HL-60 (cell line): ENCODE data around the gene NR5A1.

Experiments used
- DNase-seq, 2 experiments: peaks; one replicate each; pipeline ENCODE4 v3.0.0-alpha.2; 2010 to 2020; ENCODE audit warnings: low read depth in 1 of 2, low spot score in 1 of 2
- H3K27ac ChIP-seq: fragments of 250-450 bp; sonication (Bioruptor Pico); replicated peaks from 2 replicates; pipeline ENCODE4 v1.5.1; 2020; ENCODE audit warnings: mild to moderate bottlenecking, moderate library complexity
- H3K27me3 ChIP-seq: fragments of 250-450 bp; sonication (Bioruptor Pico); 2 replicates; pipeline ENCODE4 v1.5.1; 2021; ENCODE audit warnings: mild to moderate bottlenecking, moderate library complexity; ENCODE audit not compliant: insufficient read depth, poor library complexity, severe bottlenecking
- H3K4me3 ChIP-seq: replicated peaks from 2 replicates; pipeline ENCODE4 v1.5.1; 2011; ENCODE audit warnings: mild to moderate bottlenecking, control low read depth, low read length; ENCODE audit not compliant: insufficient read depth
- CTCF ChIP-seq: IDR thresholded peaks from one replicate; pipeline ENCODE4 v1.5.1; 2011; ENCODE audit warnings: low read length, control low read depth, inconsistent platforms; ENCODE audit not compliant: insufficient read depth
- GABPA ChIP-seq: IDR thresholded peaks from 2 replicates; pipeline ENCODE4 v1.6.1; 2012; ENCODE audit warnings: low read depth
- POLR2AphosphoS5 ChIP-seq: IDR thresholded peaks from 2 replicates; pipeline ENCODE4 v1.6.1; 2012; ENCODE audit warnings: low read depth
- SPI1 ChIP-seq: IDR thresholded peaks from 2 replicates; pipeline ENCODE4 v1.6.1; 2012; ENCODE audit warnings: low read depth, mild to moderate bottlenecking, borderline replicate concordance
- TF ChIP-seq, protein P1 (sequence below): IDR thresholded peaks from 2 replicates; pipeline ENCODE4 v1.6.1; 2012; ENCODE audit warnings: low read depth; ENCODE audit not compliant: insufficient replicate concordance

The NR5A1 gene

GRCh38 chr9:124485201-124485600 is 22.0 kb downstream of the NR5A1 start:
- Histone ChIP-seq H3K27ac (no peak overlapping the region), H3K27me3 (no peaks in the 10 kb centered on the region), H3K4me3 (no peak overlapping the region)
- TF ChIP-seq POLR2AphosphoS5 (no peak), CTCF (no peak), GABPA (no peak), SPI1 (no peak)
- TF ChIP-seq, protein P1, sequence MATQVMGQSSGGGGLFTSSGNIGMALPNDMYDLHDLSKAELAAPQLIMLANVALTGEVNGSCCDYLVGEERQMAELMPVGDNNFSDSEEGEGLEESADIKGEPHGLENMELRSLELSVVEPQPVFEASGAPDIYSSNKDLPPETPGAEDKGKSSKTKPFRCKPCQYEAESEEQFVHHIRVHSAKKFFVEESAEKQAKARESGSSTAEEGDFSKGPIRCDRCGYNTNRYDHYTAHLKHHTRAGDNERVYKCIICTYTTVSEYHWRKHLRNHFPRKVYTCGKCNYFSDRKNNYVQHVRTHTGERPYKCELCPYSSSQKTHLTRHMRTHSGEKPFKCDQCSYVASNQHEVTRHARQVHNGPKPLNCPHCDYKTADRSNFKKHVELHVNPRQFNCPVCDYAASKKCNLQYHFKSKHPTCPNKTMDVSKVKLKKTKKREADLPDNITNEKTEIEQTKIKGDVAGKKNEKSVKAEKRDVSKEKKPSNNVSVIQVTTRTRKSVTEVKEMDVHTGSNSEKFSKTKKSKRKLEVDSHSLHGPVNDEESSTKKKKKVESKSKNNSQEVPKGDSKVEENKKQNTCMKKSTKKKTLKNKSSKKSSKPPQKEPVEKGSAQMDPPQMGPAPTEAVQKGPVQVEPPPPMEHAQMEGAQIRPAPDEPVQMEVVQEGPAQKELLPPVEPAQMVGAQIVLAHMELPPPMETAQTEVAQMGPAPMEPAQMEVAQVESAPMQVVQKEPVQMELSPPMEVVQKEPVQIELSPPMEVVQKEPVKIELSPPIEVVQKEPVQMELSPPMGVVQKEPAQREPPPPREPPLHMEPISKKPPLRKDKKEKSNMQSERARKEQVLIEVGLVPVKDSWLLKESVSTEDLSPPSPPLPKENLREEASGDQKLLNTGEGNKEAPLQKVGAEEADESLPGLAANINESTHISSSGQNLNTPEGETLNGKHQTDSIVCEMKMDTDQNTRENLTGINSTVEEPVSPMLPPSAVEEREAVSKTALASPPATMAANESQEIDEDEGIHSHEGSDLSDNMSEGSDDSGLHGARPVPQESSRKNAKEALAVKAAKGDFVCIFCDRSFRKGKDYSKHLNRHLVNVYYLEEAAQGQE, result no peak
- DNase-seq, result no peak

DNA sequence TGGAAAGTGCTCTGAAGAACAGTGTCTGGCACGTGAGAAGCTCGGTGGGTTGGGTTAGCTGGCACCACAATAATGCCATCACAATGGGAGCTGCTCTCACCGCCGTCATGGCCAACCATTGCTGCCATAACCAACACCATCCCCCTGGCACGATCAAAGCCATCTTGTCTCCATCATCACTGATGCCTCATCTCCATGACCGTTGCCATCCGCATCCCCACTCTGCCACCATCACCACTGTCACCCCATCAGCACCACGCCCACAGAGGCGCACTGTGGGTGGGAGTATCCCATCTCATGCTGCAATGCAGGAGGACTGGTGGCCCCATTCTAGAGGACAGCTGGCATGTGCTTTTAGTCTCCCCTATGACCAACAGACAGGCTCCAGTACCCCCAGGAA is 23.7 kb downstream of the NR5A1 start:
- DNase-seq, result no peak
- H3K27me3 ChIP-seq, result no peaks in the 10 kb centered on the region
- no peak for TF ChIP-seq POLR2AphosphoS5
- TF ChIP-seq GABPA, result no peak
- no peak for TF ChIP-seq CTCF
- TF ChIP-seq SPI1, result no peak
- TF ChIP-seq, protein P1, result no peak
- H3K27ac ChIP-seq, result no peak overlapping the region
- H3K4me3 ChIP-seq, result no peak overlapping the region

- DNase-seq, result no peak
- Histone ChIP-seq H3K4me3 (no peak overlapping the region), H3K27ac (no peak overlapping the region), H3K27me3 (no peaks in the 10 kb centered on the region)
- TF ChIP-seq SPI1 (no peak), CTCF (no peak), GABPA (no peak), POLR2AphosphoS5 (no peak)
- TF ChIP-seq, protein P1, result no peak
Observed at GRCh38 chr9:124482431-124483031, 24.7 kb downstream of the NR5A1 start.
